IMR-90 (cell line): ENCODE results near the gene KCTD5. TPM values are rescaled to one million over a fixed set of nuclear protein-coding genes. Genes with fewer than 3 reads are reported as not detected.

Source experiments
- ATAC-seq: fragments of 200-7000 bp; cut with Tn5 transposase; 2 replicates; pipeline ENCODE4 v1.9.1; 2020; ENCODE audit warnings: low read depth, mild to moderate bottlenecking, moderate library complexity
- BruUV-seq: library from RNA; stranded (reverse); fragments of 400-500 nt; replicated peaks from 2 replicates; lab custom pipeline; 2021; lab: Mats Ljungman, UMichigan
- CTCF ChIA-PET: fragments of 300-600 bp; formaldehyde crosslinking; extraction: SDS; loops from one replicate; lab custom pipeline; 2021; ENCODE audit warnings: antibody characterized with exemption; lab: Yijun Ruan, JAX
- POLR2A ChIA-PET: fragments of 300-600 bp; sonication (Branson Sonifier 250); formaldehyde crosslinking; loops from one replicate; lab custom pipeline; 2022; ENCODE audit warnings: antibody characterized with exemption; ENCODE audit not compliant: unreplicated experiment; lab: Charles Lee
- DNase-seq: peaks from one replicate; pipeline ENCODE4 v3.0.0; 2013
- H2AFZ ChIP-seq: replicated peaks from 2 replicates; pipeline ENCODE3; 2013; ENCODE audit warnings: low read length, mild to moderate bottlenecking; ENCODE audit not compliant: poor library complexity
- H2AK5ac ChIP-seq: 2 replicates; pipeline ENCODE4 v1.6.1; 2013; ENCODE audit warnings: low read depth, low read length, inconsistent platforms
- H2AK9ac ChIP-seq: replicated peaks from 2 replicates; pipeline ENCODE3; 2013; ENCODE audit warnings: mild to moderate bottlenecking, low read depth, low read length, moderate library complexity; ENCODE audit not compliant: poor library complexity
- H2BK120ac ChIP-seq: 2 replicates; pipeline ENCODE4 v1.6.1; 2013; ENCODE audit warnings: low read depth, low read length, inconsistent platforms
- H2BK15ac ChIP-seq: 3 replicates; pipeline ENCODE4 v1.6.1; 2013; ENCODE audit warnings: low read depth, low read length, inconsistent platforms
- H2BK20ac ChIP-seq: 2 replicates; pipeline ENCODE4 v1.6.1; 2013; ENCODE audit warnings: low read depth, mild to moderate bottlenecking, inconsistent platforms, low read length, moderate library complexity
- H2BK5ac ChIP-seq: 2 replicates; pipeline ENCODE4 v1.6.1; 2013; ENCODE audit warnings: mild to moderate bottlenecking, low read depth, low read length, inconsistent platforms; ENCODE audit not compliant: poor library complexity, severe bottlenecking
- H3K14ac ChIP-seq: replicated peaks from 2 replicates; pipeline ENCODE4 v1.6.1; 2013; ENCODE audit warnings: low read depth, low read length, inconsistent platforms
- H3K18ac ChIP-seq: 2 replicates; pipeline ENCODE4 v1.6.1; 2013; ENCODE audit warnings: low read depth, low read length, control low read depth
- H3K23ac ChIP-seq: 2 replicates; pipeline ENCODE4 v1.6.1; 2013; ENCODE audit warnings: low read depth, low read length, inconsistent platforms
- H3K27ac ChIP-seq: 2 replicates; pipeline ENCODE4 v1.5.1; 2013; ENCODE audit warnings: mild to moderate bottlenecking, control low read depth, low read length; ENCODE audit not compliant: insufficient read depth
- H3K27me3 ChIP-seq: 2 replicates; pipeline ENCODE4 v1.6.1; 2013; ENCODE audit warnings: low read length; ENCODE audit not compliant: control insufficient read depth, insufficient read depth
- H3K36me3 ChIP-seq: 2 replicates; pipeline ENCODE4 v1.6.1; 2013; ENCODE audit warnings: low read length, mixed read lengths; ENCODE audit not compliant: control insufficient read depth, insufficient read depth
- H3K4ac ChIP-seq: 2 replicates; pipeline ENCODE4 v1.6.1; 2013; ENCODE audit warnings: low read depth, low read length, inconsistent platforms
- H3K4me1 ChIP-seq: 2 replicates; pipeline ENCODE4 v1.6.1; 2013; ENCODE audit warnings: low read length, mixed read lengths; ENCODE audit not compliant: control insufficient read depth, insufficient read depth
- H3K4me2 ChIP-seq: 2 replicates; pipeline ENCODE4 v1.6.1; 2013; ENCODE audit warnings: low read depth, mild to moderate bottlenecking, control low read depth, low read length, moderate library complexity
- H3K4me3 ChIP-seq: 2 replicates; pipeline ENCODE4 v1.5.1; 2013; ENCODE audit warnings: low read depth, mild to moderate bottlenecking, control low read depth, low read length, moderate library complexity; ENCODE audit not compliant: insufficient read depth
- H3K56ac ChIP-seq: 2 replicates; pipeline ENCODE4 v1.6.1; 2013; ENCODE audit warnings: low read length, inconsistent platforms; ENCODE audit not compliant: insufficient read depth; ENCODE audit errors: extremely low read depth
- H3K79me1 ChIP-seq, 2 experiments: 2 replicates each; pipeline ENCODE4 v1.6.1; 2013; ENCODE audit warnings: low read length in 2 of 2, inconsistent platforms in 1 of 2, low read depth in 1 of 2
- H3K9ac ChIP-seq: 2 replicates; pipeline ENCODE4 v1.6.1; 2013; ENCODE audit warnings: low read depth, low read length, control low read depth
- H3K9me1 ChIP-seq: 2 replicates; pipeline ENCODE4 v1.6.1; 2013; ENCODE audit warnings: low read length, inconsistent platforms; ENCODE audit not compliant: insufficient read depth
- H3K9me3 ChIP-seq: 2 replicates; pipeline ENCODE4 v1.6.1; 2013; ENCODE audit warnings: low read length; ENCODE audit not compliant: control insufficient read depth, insufficient read depth
- H4K20me1 ChIP-seq: 2 replicates; pipeline ENCODE4 v1.6.1; 2013; ENCODE audit warnings: low read length, inconsistent platforms; ENCODE audit not compliant: insufficient read depth
- H4K5ac ChIP-seq: 2 replicates; pipeline ENCODE4 v1.6.1; 2013; ENCODE audit warnings: mild to moderate bottlenecking, low read depth, low read length, control low read depth
- H4K8ac ChIP-seq, 2 experiments: 2 replicates each; pipeline ENCODE4 v1.6.1; 2013; ENCODE audit warnings: low read depth in 2 of 2, low read length in 2 of 2, control low read depth in 1 of 2, inconsistent platforms in 1 of 2
- H4K91ac ChIP-seq: 2 replicates; pipeline ENCODE4 v1.6.1; 2013; ENCODE audit warnings: low read depth, low read length, inconsistent platforms; ENCODE audit not compliant: insufficient read depth
- BHLHE40 ChIP-seq: fragments of 150-350 bp; IDR thresholded peaks from 2 replicates; pipeline ENCODE4 v1.6.1; 2016; ENCODE audit warnings: mild to moderate bottlenecking, low read depth, low read length
- CEBPB ChIP-seq: IDR thresholded peaks from 2 replicates; pipeline ENCODE4 v1.6.1; 2012; ENCODE audit warnings: low read depth, low read length, improper control_type of control experiment
- CTCF ChIP-seq: conservative IDR thresholded peaks from 2 replicates; pipeline ENCODE4 v1.5.1; 2012; ENCODE audit warnings: mild to moderate bottlenecking, low read depth, low read length, improper control_type of control experiment
- FOS ChIP-seq: fragments of 150-350 bp; IDR thresholded peaks from 2 replicates; pipeline ENCODE4 v1.6.1; 2016; ENCODE audit warnings: low read depth, low read length
- MXI1 ChIP-seq: IDR thresholded peaks from 2 replicates; pipeline ENCODE4 v1.6.1; 2012; ENCODE audit warnings: low read depth, mild to moderate bottlenecking, low read length, moderate library complexity, borderline replicate concordance
- NFE2L2 ChIP-seq: fragments of 150-350 bp; IDR thresholded peaks from 2 replicates; pipeline ENCODE4 v1.6.1; 2016; ENCODE audit warnings: low read depth, mild to moderate bottlenecking, low read length
- RAD21 ChIP-seq: IDR thresholded peaks from 2 replicates; pipeline ENCODE4 v1.6.1; 2012; ENCODE audit warnings: low read length, improper control_type of control experiment
- RFX5 ChIP-seq: IDR thresholded peaks from 2 replicates; pipeline ENCODE4 v1.8.0; 2012; ENCODE audit warnings: low read depth, mild to moderate bottlenecking, low read length, moderate library complexity
- WGBS, 2 experiments: methylation state at CpG; one replicate each; pipeline versions ENCODE4 v1.1.5 to v1.1.7; 2013; ENCODE audit warnings: missing lambda C conversion rate in 2 of 2; ENCODE audit not compliant: insufficient read length in 1 of 2; ENCODE audit errors: extremely low coverage in 2 of 2; 5-methylcytosine and 5-hydroxymethylcytosine counted together
- dilution Hi-C: fragments of 300-500 bp; cut with HindIII; formaldehyde crosslinking; loops from one replicate; pipeline ENCODE4 v1.14.3; 2018; ENCODE audit warnings: low sequenced_read_pairs; ENCODE audit not compliant: unreplicated experiment
- in situ Hi-C: fragments of 300-500 bp; cut with MboI; formaldehyde crosslinking; loops from 3 replicates; pipeline ENCODE4 v1.14.3; 2019; ENCODE audit warnings: low sequenced_read_pairs, inconsistent platforms, mixed read lengths
- intact Hi-C: fragments of 100-400 bp; cut with micrococcal nuclease; formaldehyde crosslinking; loops from 2 replicates; pipeline ENCODE4 v1.10.0; 2022
- polyA plus RNA-seq, 3 experiments: library from polyadenylated mRNA; depleted of rRNA; stranded (reverse); fragments of >200 nt; gene quantifications; 2 replicates each; pipeline ENCODE4 v1.2.3, GENCODE V29; 2012; ENCODE audit warnings: low replicate concordance in 1 of 3
- total RNA-seq: library from RNA; depleted of rRNA; stranded (reverse); fragments of >200 nt; gene quantifications from 2 replicates; pipeline ENCODE4 v1.2.3, GENCODE V29; 2012

Gene KCTD5
- total and polyA plus RNA-seq, 2 of the 4 experiments (the other 2 are of a cell fraction) = 17.2 to 56.2 TPM

- Histone ChIP-seq H3K56ac (no peak overlapping the region), H4K20me1 (no peaks in the 10 kb centered on the region), H2AK9ac (peak overlapping the region; percentile 57), H3K9me3 (no peaks in the 10 kb centered on the region), H3K14ac (no peak overlapping the region), H2BK15ac (no peak overlapping the region), H3K18ac (no peak overlapping the region), H4K91ac (no peak overlapping the region), H2BK120ac (no peak overlapping the region), H3K27ac (no peak overlapping the region), H3K4me3 (no peak overlapping the region), H3K9ac (no peak overlapping the region), H3K4me1 (no peaks in the 10 kb centered on the region), H2BK5ac (no peak overlapping the region), H3K36me3 (no peaks in the 10 kb centered on the region), H3K4me2 (no peak overlapping the region), H3K4ac (no peak overlapping the region), H4K8ac (no peak overlapping the region), H2AFZ (no peak overlapping the region), H2AK5ac (no peak overlapping the region), H3K9me1 (no peaks in the 10 kb centered on the region), H4K5ac (no peak overlapping the region), H3K27me3 (peaks cover 9% of the 10 kb centered on the region; the same call in 1 of the 2 replicates), H3K79me1 (no peaks in the 10 kb centered on the region), H2BK20ac (no peak overlapping the region), H3K23ac (no peak overlapping the region)
- POLR2A ChIA-PET = no interaction called here
- ATAC-seq (no peak), DNase-seq (no peak)
- dilution Hi-C loops (no loop called here), intact Hi-C loops (no loop called here), in situ Hi-C loops (no loop called here)
- WGBS, 2 experiments = 93% methylated on average over 2 of the region's 7 CpGs; no CpG with 5 or more reads in 1 of the 2 experiments
- CTCF ChIA-PET = no interaction called here
- TF ChIP-seq BHLHE40 (no peak), FOS (no peak), CTCF (no peak), MXI1 (no peak), RAD21 (no peak), NFE2L2 (no peak), RFX5 (no peak), CEBPB (no peak)
- BruUV-seq = no TSS peak
Observed at GRCh38 chr16:2724088-2724676, 41.9 kb downstream of the KCTD5 start.
